ENCODE data around the gene LRRC23.
A peak's percentile ranks its signal among the peaks of the same experiment; 100 is the strongest.
"Not testable (repeated sequence)": the region's sequence is repeated elsewhere in the genome, so short reads cannot be mapped to it uniquely, and the experiment has no call there.

LRRC23 gene

GRCh38 chr12:6890789-6891645 lies 13.6 kb upstream of the LRRC23 start:
- peak overlapping the region; percentile 44 for H3K4me3 ChIP-seq (ENCODE audit: low read depth, low read length)
- TF ChIP-seq CTCF (IDR thresholded peaks at IDR 0.05; ENCODE audit: low read depth, low read length): peak; percentile 58

GRCh38 chr12:6891646-6892001 lies 13.0 kb upstream of the LRRC23 start:
- no peak for TF ChIP-seq CTCF (IDR thresholded peaks at IDR 0.05; ENCODE audit: low read depth, low read length)
- H3K4me3 ChIP-seq (ENCODE audit: low read depth, low read length): peak overlapping the region; percentile 44

GRCh38 chr12:6892683-6893082 lies 11.9 kb upstream of the LRRC23 start:
- H3K4me3 ChIP-seq (ENCODE audit: low read depth, low read length): not testable (repeated sequence)

GRCh38 chr12:6894321-6894720 lies 10.3 kb upstream of the LRRC23 start:
- TF ChIP-seq CTCF (IDR thresholded peaks at IDR 0.05; ENCODE audit: low read depth, low read length): no peak
- no peak overlapping the region for H3K4me3 ChIP-seq (ENCODE audit: low read depth, low read length)

- no peak overlapping the region for H3K4me3 ChIP-seq (ENCODE audit: low read depth, low read length)
- TF ChIP-seq CTCF (IDR thresholded peaks at IDR 0.05; ENCODE audit: low read depth, low read length): no peak
Observed at GRCh38 chr12:6896846-6897435, 7.7 kb upstream of the LRRC23 start.

GRCh38 chr12:6899427-6899826 lies 5.2 kb upstream of the LRRC23 start:
- no peak overlapping the region for H3K4me3 ChIP-seq (ENCODE audit: low read depth, low read length)
- no peak for TF ChIP-seq CTCF (IDR thresholded peaks at IDR 0.05; ENCODE audit: low read depth, low read length)

GRCh38 chr12:6899837-6900519 lies 4.6 kb upstream of the LRRC23 start:
- no peak for TF ChIP-seq CTCF (IDR thresholded peaks at IDR 0.05; ENCODE audit: low read depth, low read length)

More at GRCh38 chr12:6899837-6900519, 4.6 kb upstream of the LRRC23 start:
- H3K4me3 ChIP-seq (ENCODE audit: low read depth, low read length): no peak overlapping the region

Data from WI38 (cell line).